ENCODE measurements around the gene PEX26. TPM values are rescaled to one million over a fixed set of nuclear protein-coding genes. Genes with fewer than 3 reads are reported as not detected.
"Not testable (repeated sequence)": the region's sequence is repeated elsewhere in the genome, so short reads cannot be mapped to it uniquely, and the experiment has no call there.

The PEX26 gene
- total RNA-seq, 1 donor from 2014 or later: 35.2 TPM

GRCh38 chr22:18032455-18033101 is 45.2 kb upstream of the PEX26 start:
- Mint-ChIP-seq H3K27me3 (no peaks in the 10 kb centered on the region), H3K4me3 (no peak overlapping the region), H3K4me1 (no peaks in the 10 kb centered on the region), H3K36me3 (ENCODE audit: low read depth) (no peaks in the 10 kb centered on the region), H3K9me3 (no peaks in the 10 kb centered on the region), H3K27ac (no peak overlapping the region)
- POLR2A ChIA-PET: no interaction called here
- intact Hi-C loops (cut with micrococcal nuclease): no loop called here
- TF ChIP-seq CTCF (IDR thresholded peaks at IDR 0.05): no peak
- DNase-seq: no peak
- CTCF ChIA-PET: no interaction called here
- ATAC-seq (ENCODE audit: low read depth): no peak

GRCh38 chr22:18033204-18033998 is 44.4 kb upstream of the PEX26 start:
- CTCF ChIA-PET: no interaction called here
- Mint-ChIP-seq H3K9me3 (no peaks in the 10 kb centered on the region), H3K36me3 (ENCODE audit: low read depth) (no peaks in the 10 kb centered on the region), H3K27ac (no peak overlapping the region), H3K4me3 (no peak overlapping the region), H3K27me3 (no peaks in the 10 kb centered on the region), H3K4me1 (no peaks in the 10 kb centered on the region)
- intact Hi-C loops (cut with micrococcal nuclease): no loop called here
- ATAC-seq (ENCODE audit: low read depth): no peak
- no peak for TF ChIP-seq CTCF (IDR thresholded peaks at IDR 0.05)
- POLR2A ChIA-PET: interaction anchor here (0.5 kb wide), 1 partner anchor 1062 kb away, joined by 6 read pairs; no protein-coding TSS in a partner anchor
- DNase-seq: no peak

GRCh38 chr22:18034076-18034475 is 43.7 kb upstream of the PEX26 start:
- no peak overlapping the region for H3K4me3 Mint-ChIP-seq
- no peak overlapping the region for H3K27ac Mint-ChIP-seq
- DNase-seq (no peak), ATAC-seq (ENCODE audit: low read depth) (no peak)
- no peaks in the 10 kb centered on the region for H3K4me1 Mint-ChIP-seq
- H3K27me3 Mint-ChIP-seq: no peaks in the 10 kb centered on the region
- intact Hi-C loops (cut with micrococcal nuclease): no loop called here
- CTCF ChIA-PET: interaction anchor here (0.7 kb wide), 1 partner anchor 204 kb away, joined by 3 read pairs; no protein-coding TSS in a partner anchor
- H3K36me3 Mint-ChIP-seq (ENCODE audit: low read depth): no peaks in the 10 kb centered on the region
- no peaks in the 10 kb centered on the region for H3K9me3 Mint-ChIP-seq
- TF ChIP-seq CTCF (IDR thresholded peaks at IDR 0.05): no peak
- POLR2A ChIA-PET: no interaction called here

GRCh38 chr22:18035751-18036150 is 42.0 kb upstream of the PEX26 start:
- no peak for ATAC-seq (ENCODE audit: low read depth)
- H3K9me3 Mint-ChIP-seq: no peaks in the 10 kb centered on the region
- ChIA-PET CTCF (no interaction called here), POLR2A (no interaction called here)
- H3K36me3 Mint-ChIP-seq (ENCODE audit: low read depth): no peaks in the 10 kb centered on the region
- TF ChIP-seq CTCF (IDR thresholded peaks at IDR 0.05): no peak
- no peak for DNase-seq
- H3K4me1 Mint-ChIP-seq: no peaks in the 10 kb centered on the region
- intact Hi-C loops (cut with micrococcal nuclease): no loop called here
- H3K4me3 Mint-ChIP-seq: no peak overlapping the region
- H3K27ac Mint-ChIP-seq: no peak overlapping the region
- H3K27me3 Mint-ChIP-seq: no peaks in the 10 kb centered on the region

- H3K27ac Mint-ChIP-seq; H3K4me3 Mint-ChIP-seq; H3K27me3 Mint-ChIP-seq; CTCF ChIA-PET; H3K36me3 Mint-ChIP-seq (ENCODE audit: low read depth); intact Hi-C loops (cut with micrococcal nuclease); H3K4me1 Mint-ChIP-seq; H3K9me3 Mint-ChIP-seq; DNase-seq; ATAC-seq (ENCODE audit: low read depth); POLR2A ChIA-PET: not testable (repeated sequence)
These were observed 36.9 kb upstream of the PEX26 start for GRCh38 chr22:18040898-18041297.

Data from activated B cell treated with CpG ODN at 0.5 μM for 24 hours (primary cell).